ENCODE results near the gene WASF1.

- TF ChIP-seq CTCF (IDR thresholded peaks at IDR 0.05): no peak
- TF ChIP-seq POLR2A (IDR thresholded peaks at IDR 0.05): no peak
Observed at GRCh38 chr6:110125361-110125760, 54.1 kb downstream of the WASF1 start.

All from Peyer's patch (tissue), 4 donors.